ENCODE data around the gene PRKCE. TPM values are rescaled to one million over a fixed set of nuclear protein-coding genes. Genes with fewer than 3 reads are reported as not detected.

The PRKCE gene
- total and polyA plus RNA-seq, 2 of the 8 experiments (the other 6 are each of a cell fraction or from before 2014, with no cell fraction given), result 0.54 to 2.1 TPM

GRCh38 chr2:45908316-45909170 lies 257.1 kb downstream of the PRKCE start:
- Histone ChIP-seq H3K23me2 (ENCODE audit: low read depth, low read length) (no peaks in the 10 kb centered on the region), H3K14ac (ENCODE audit: insufficient read length) (no peak overlapping the region), H2BK20ac (ENCODE audit: low read length) (no peak overlapping the region), H3K4ac (replicated peaks; ENCODE audit: insufficient read length, low read depth, low read length) (no peak overlapping the region), H2BK5ac (ENCODE audit: low read depth, low read length) (no peak overlapping the region), H3K56ac (replicated peaks; ENCODE audit: insufficient read length, low read depth, low read length) (no peak overlapping the region), H3K4me2 (ENCODE audit: insufficient read depth in 1 of 2, low read depth in 2 of 2, low read length in 2 of 2) (no peak overlapping the region), H3K18ac (ENCODE audit: extremely low read depth, low read length) (no peak overlapping the region), H3K36me3 (ENCODE audit: control insufficient read depth in 2 of 4, insufficient read depth in 4 of 4, low read length in 3 of 4) (no peaks in the 10 kb centered on the region), H4K20me1 (replicated peaks in 1 of 2; ENCODE audit: control insufficient read depth in 1 of 2, insufficient read depth in 2 of 2, low read length in 2 of 2) (no peaks in the 10 kb centered on the region), H3K9ac (replicated peaks in 1 of 4; ENCODE audit: extremely low read depth in 1 of 4, low read depth in 3 of 4, low read length in 3 of 4) (no peak overlapping the region), H3K79me1 (ENCODE audit: low read depth, low read length) (no peaks in the 10 kb centered on the region), H3K4me3 (ENCODE audit: extremely low read depth in 1 of 4, insufficient read depth in 2 of 4, low read depth in 3 of 4, low read length in 4 of 4) (no peak overlapping the region), H3K79me2 (ENCODE audit: control insufficient read depth in 1 of 2, insufficient read depth in 2 of 2, low read length in 2 of 2) (no peaks in the 10 kb centered on the region), H3K23ac (ENCODE audit: insufficient read length) (no peak overlapping the region), H3K9me3 (ENCODE audit: insufficient read depth in 2 of 2, low read depth in 1 of 2, low read length in 1 of 2) (no peaks in the 10 kb centered on the region), H3K27ac (ENCODE audit: low read depth, low read length) (no peak overlapping the region), H3K27me3 (replicated peaks in 1 of 4; ENCODE audit: control insufficient read depth in 3 of 4, extremely low read depth in 1 of 4, insufficient read depth in 3 of 4, low read length in 3 of 4) (no peaks in the 10 kb centered on the region), H2AK5ac (ENCODE audit: low read depth, low read length) (no peak overlapping the region), H3K4me1 (replicated peaks in 1 of 4; ENCODE audit: control insufficient read depth in 3 of 4, insufficient read depth in 4 of 4, low read length in 3 of 4) (no peaks in the 10 kb centered on the region; a peak in 1 of 7 replicates), H2AFZ (ENCODE audit: low read length) (no peak overlapping the region), H4K91ac (replicated peaks; ENCODE audit: insufficient read length, low read length) (no peak overlapping the region), H2BK120ac (replicated peaks; ENCODE audit: low read depth, low read length) (no peak overlapping the region), H4K5ac (ENCODE audit: insufficient read length, low read depth, low read length) (no peak overlapping the region), H2BK12ac (ENCODE audit: low read depth, low read length) (no peak overlapping the region), H2BK15ac (ENCODE audit: low read length) (no peak overlapping the region), H4K8ac (ENCODE audit: extremely low read depth, insufficient read depth, low read length) (no peak overlapping the region)
- CTCF ChIA-PET (ENCODE audit: partially characterized antibody), result interaction anchor here (0.8 to 2.3 kb wide), 2 partner anchors 13 to 27 kb away, joined by 3 to 9 read pairs; no protein-coding TSS in a partner anchor
- POLR2A ChIA-PET (ENCODE audit: partially characterized antibody), result no interaction called here
- WGBS, 2 experiments (ENCODE audit: extremely low coverage in 1 of 2, insufficient coverage in 1 of 2, insufficient read length in 1 of 2, insufficient replicate concordance in 2 of 2, low coverage in 1 of 2, low lambda C conversion rate in 2 of 2, missing lambda C conversion rate in 1 of 2), result 88% methylated on average over 12 of the region's 12 CpGs; no CpG with 5 or more reads in 1 of the 2 experiments
- no peak for DNase-seq (ENCODE audit: low read depth in 1 of 2, low spot score in 2 of 2)
- TF ChIP-seq FOSL1 (IDR thresholded peaks at IDR 0.05; ENCODE audit: insufficient read depth, low read depth, low read length), result no peak
- 0 out of 2 replicates have a peak, but pooled peaks have one; percentile 8 for TF ChIP-seq MAX (IDR thresholded peaks at IDR 0.05)
- FAIRE-seq, result no peak
